Hepatocyte (in vitro differentiated cells): ENCODE measurements around the gene NPB. TPM values are rescaled to one million over a fixed set of nuclear protein-coding genes. Genes with fewer than 3 reads are reported as not detected.

ENCODE experiments used
- DNase-seq: peaks from one replicate; pipeline ENCODE4 v3.0.0-alpha.2; 2016; ENCODE audit warnings: low spot score
- H2AFZ ChIP-seq: fragments of 200-600 bp; sonication (generic); 2 replicates; pipeline ENCODE4 v1.6.0; 2016; ENCODE audit warnings: antibody characterized with exemption, mild to moderate bottlenecking
- H3K27ac ChIP-seq: fragments of 200-600 bp; sonication (generic); 2 replicates; pipeline ENCODE4 v1.5.1; 2016; ENCODE audit warnings: mild to moderate bottlenecking
- H3K27me3 ChIP-seq: fragments of 200-600 bp; sonication (generic); 2 replicates; pipeline ENCODE4 v1.6.1; 2016
- H3K36me3 ChIP-seq: fragments of 200-600 bp; sonication (generic); replicated peaks from 2 replicates; pipeline ENCODE4 v1.5.1; 2016; ENCODE audit warnings: low read depth; ENCODE audit not compliant: insufficient read depth
- H3K4me1 ChIP-seq: fragments of 200-600 bp; sonication (generic); 2 replicates; pipeline ENCODE4 v1.5.1; 2016; ENCODE audit warnings: mild to moderate bottlenecking, moderate library complexity; ENCODE audit not compliant: insufficient read depth
- H3K4me2 ChIP-seq: fragments of 200-600 bp; sonication (generic); 2 replicates; pipeline ENCODE4 v1.6.0; 2016
- H3K4me3 ChIP-seq: fragments of 200-600 bp; sonication (generic); 2 replicates; pipeline ENCODE4 v1.5.1; 2016; ENCODE audit warnings: mild to moderate bottlenecking
- H3K79me2 ChIP-seq: fragments of 200-600 bp; sonication (generic); 2 replicates; pipeline ENCODE4 v1.6.0; 2017; ENCODE audit warnings: mild to moderate bottlenecking
- H3K9me2 ChIP-seq: fragments of 200-600 bp; sonication (generic); replicated peaks from 2 replicates; pipeline ENCODE4 v1.6.0; 2017; ENCODE audit warnings: mild to moderate bottlenecking; ENCODE audit not compliant: insufficient read depth
- H3K9me3 ChIP-seq: fragments of 200-600 bp; sonication (generic); 2 replicates; pipeline ENCODE4 v1.5.1; 2016; ENCODE audit warnings: low read depth, mild to moderate bottlenecking
- H4K20me1 ChIP-seq: fragments of 200-600 bp; sonication (generic); 2 replicates; pipeline ENCODE4 v1.6.0; 2016; ENCODE audit warnings: mild to moderate bottlenecking; ENCODE audit not compliant: insufficient read depth, poor library complexity, severe bottlenecking
- CTCF ChIP-seq: fragments of 200-600 bp; sonication (generic); IDR thresholded peaks from 2 replicates; pipeline ENCODE4 v1.5.1; 2016; ENCODE audit warnings: antibody characterized with exemption, mild to moderate bottlenecking; ENCODE audit not compliant: poor library complexity
- EZH2 ChIP-seq: fragments of 200-600 bp; sonication (generic); IDR thresholded peaks from 2 replicates; pipeline ENCODE4 v1.6.1; 2016; ENCODE audit warnings: antibody characterized with exemption, mild to moderate bottlenecking, borderline replicate concordance
- EZH2phosphoT487 ChIP-seq: fragments of 200-600 bp; sonication (generic); IDR thresholded peaks from one replicate; pipeline ENCODE4 v1.6.1; 2018; ENCODE audit warnings: antibody characterized with exemption, mild to moderate bottlenecking, low read depth, moderate library complexity; ENCODE audit not compliant: unreplicated experiment, severe bottlenecking
- WGBS: methylation state at CpG from one replicate; pipeline ENCODE4 v1.1.6; 2016; ENCODE audit warnings: low lambda C conversion rate; ENCODE audit errors: missing lambda C conversion rate; 5-methylcytosine and 5-hydroxymethylcytosine counted together
- polyA plus RNA-seq: library from polyadenylated mRNA; unstranded; fragments of >200 nt; fragmentation: Nextera tagmentation; extraction: Ambion mirVana; gene quantifications from 2 replicates; pipeline ENCODE4 v1.2.1, GENCODE V29; 2016
- total RNA-seq: library from RNA; depleted of rRNA; stranded (reverse); fragments of >200 nt; gene quantifications from 2 replicates; pipeline ENCODE4 v1.2.3, GENCODE V29; 2014

The NPB gene
- total and polyA plus RNA-seq, 2 experiments from 2014 or later = 0.47 to 2.2 TPM

GRCh38 chr17:81858967-81859905, 42.8 kb upstream of the NPB start:
- H4K20me1 ChIP-seq = peaks cover 45% of the 10 kb centered on the region
- peaks cover 87% of the 10 kb centered on the region for H3K79me2 ChIP-seq
- WGBS = 54% methylated on average over 23 of the region's 23 CpGs

GRCh38 chr17:81859906-81860755, 41.9 kb upstream of the NPB start, which contains the start of gene P4HB:
P4HB (minus strand) TSS chr17:81860535; CDS start chr17:81860471, 64 bp downstream.
- H3K4me2 ChIP-seq = peak within 1 kb of the TSS; percentile 96
- peak within 1 kb of the TSS; percentile 91 for H3K27ac ChIP-seq
- peaks cover 27% of the 10 kb centered on the region for H3K4me1 ChIP-seq
- no peak for DNase-seq
- no peaks in the 10 kb centered on the region for H3K9me3 ChIP-seq
- no peaks in the 10 kb centered on the region for H3K36me3 ChIP-seq
- H4K20me1 ChIP-seq = peaks cover 42% of the 10 kb centered on the region
- TF ChIP-seq EZH2 = no peak
- no peak for TF ChIP-seq EZH2phosphoT487
- no peak for TF ChIP-seq CTCF
- WGBS = 1% methylated on average over 52 of the region's 95 CpGs
- H2AFZ ChIP-seq = peak within 1 kb of the TSS; percentile 12
- peaks cover 88% of the 10 kb centered on the region for H3K79me2 ChIP-seq
- H3K27me3 ChIP-seq = no peaks in the 10 kb centered on the region
- no peaks in the 10 kb centered on the region for H3K9me2 ChIP-seq
- H3K4me3 ChIP-seq = peak within 1 kb of the TSS; percentile 97

More at GRCh38 chr17:81858967-81859905, 42.8 kb upstream of the NPB start:
- peak overlapping the region; percentile 85 for H3K4me2 ChIP-seq
- peaks cover 27% of the 10 kb centered on the region for H3K4me1 ChIP-seq
- TF ChIP-seq EZH2 = no peak
- no peaks in the 10 kb centered on the region for H3K9me2 ChIP-seq
- peak overlapping the region; percentile 97 for H3K4me3 ChIP-seq
- peak overlapping the region; percentile 90 for H3K27ac ChIP-seq
- no peak overlapping the region for H2AFZ ChIP-seq
- H3K27me3 ChIP-seq = no peaks in the 10 kb centered on the region
- H3K36me3 ChIP-seq = no peaks in the 10 kb centered on the region
- DNase-seq = no peak
- no peaks in the 10 kb centered on the region for H3K9me3 ChIP-seq

- no peaks in the 10 kb centered on the region for H3K27me3 ChIP-seq
- H3K9me2 ChIP-seq = no peaks in the 10 kb centered on the region
- DNase-seq = peak; percentile 100
- H2AFZ ChIP-seq = peak overlapping the region; percentile 12
- H3K4me3 ChIP-seq = peak overlapping the region; percentile 2
- H3K4me1 ChIP-seq = peaks cover 29% of the 10 kb centered on the region
- under 1% methylated on average over 69 of the region's 74 CpGs for WGBS
- H3K79me2 ChIP-seq = peaks cover 89% of the 10 kb centered on the region
- no peaks in the 10 kb centered on the region for H3K36me3 ChIP-seq
- peak overlapping the region; percentile 96 for H3K4me2 ChIP-seq
- H3K27ac ChIP-seq = peak overlapping the region; percentile 91
- no peak for TF ChIP-seq CTCF
- no peak for TF ChIP-seq EZH2
- no peaks in the 10 kb centered on the region for H3K9me3 ChIP-seq
- peaks cover 44% of the 10 kb centered on the region for H4K20me1 ChIP-seq
Measured at GRCh38 chr17:81860756-81861568, 41.1 kb upstream of the NPB start.
